ENCODE measurements around the gene STPG3.
"Not testable (repeated sequence)": the region's sequence is repeated elsewhere in the genome, so short reads cannot be mapped to it uniquely, and the experiment has no call there.

STPG3 gene

GRCh38 chr9:137240841-137241489 lies 10.1 kb upstream of the STPG3 start, which contains the start of gene TUBB4B:
Gene TUBB4B (plus strand): TSS chr9:137241287. CDS start chr9:137241361, 74 bp downstream.
- peaks cover 20% of the 10 kb centered on the region for H3K4me1 ChIP-seq
- no peaks in the 10 kb centered on the region for H3K27me3 ChIP-seq
- TF ChIP-seq CTCF (IDR thresholded peaks at IDR 0.05; ENCODE audit: low read depth, low read length): no peak
- DNase-seq: peak; percentile 99
- peaks cover 24% of the 10 kb centered on the region for H3K36me3 ChIP-seq
- H3K9me3 ChIP-seq: no peaks in the 10 kb centered on the region
- peak within 1 kb of the TSS; percentile 83 for H3K4me3 ChIP-seq (ENCODE audit: low read depth, low read length)

GRCh38 chr9:137241490-137242268 lies 9.4 kb upstream of the STPG3 start:
- Histone ChIP-seq H3K4me1 (peaks cover 19% of the 10 kb centered on the region), H3K36me3 (peaks cover 24% of the 10 kb centered on the region), H3K27me3 (no peaks in the 10 kb centered on the region), H3K9me3 (no peaks in the 10 kb centered on the region), H3K4me3 (ENCODE audit: low read depth, low read length) (peak overlapping the region; percentile 83)
- TF ChIP-seq CTCF (IDR thresholded peaks at IDR 0.05; ENCODE audit: low read depth, low read length): no peak
- no peak for DNase-seq

GRCh38 chr9:137242269-137243203 lies 8.6 kb upstream of the STPG3 start:
- H3K4me3 ChIP-seq (ENCODE audit: low read depth, low read length): peak overlapping the region; percentile 83
- H3K4me1 ChIP-seq: peaks cover 16% of the 10 kb centered on the region

GRCh38 chr9:137243266-137243625 lies 7.8 kb upstream of the STPG3 start:
- not testable (repeated sequence) for H3K9me3 ChIP-seq; DNase-seq; H3K27me3 ChIP-seq; H3K4me3 ChIP-seq (ENCODE audit: low read depth, low read length)
- Histone ChIP-seq H3K36me3 (peaks cover 24% of the 10 kb centered on the region), H3K4me1 (peaks cover 16% of the 10 kb centered on the region)

More at GRCh38 chr9:137242269-137243203, 8.6 kb upstream of the STPG3 start:
- DNase-seq: no peak
- H3K27me3 ChIP-seq: no peaks in the 10 kb centered on the region
- H3K9me3 ChIP-seq: no peaks in the 10 kb centered on the region
- H3K36me3 ChIP-seq: peaks cover 24% of the 10 kb centered on the region
- no peak for TF ChIP-seq CTCF (IDR thresholded peaks at IDR 0.05; ENCODE audit: low read depth, low read length)

- Histone ChIP-seq H3K36me3 (peaks cover 24% of the 10 kb centered on the region), H3K27me3 (no peaks in the 10 kb centered on the region), H3K9me3 (no peaks in the 10 kb centered on the region), H3K4me1 (peaks cover 16% of the 10 kb centered on the region), H3K4me3 (ENCODE audit: low read depth, low read length) (no peak overlapping the region)
- DNase-seq: no peak
- TF ChIP-seq CTCF (IDR thresholded peaks at IDR 0.05; ENCODE audit: low read depth, low read length): no peak
Observed at GRCh38 chr9:137243626-137244485, 7.2 kb upstream of the STPG3 start.

All from BE2C (cell line).